Measurements from ENCODE around the gene EML1. TPM values are rescaled to one million over a fixed set of nuclear protein-coding genes. Genes with fewer than 3 reads are reported as not detected.

The EML1 gene
- total RNA-seq, 1 experiment from 2014 or later, result 2.5 TPM

DNA sequence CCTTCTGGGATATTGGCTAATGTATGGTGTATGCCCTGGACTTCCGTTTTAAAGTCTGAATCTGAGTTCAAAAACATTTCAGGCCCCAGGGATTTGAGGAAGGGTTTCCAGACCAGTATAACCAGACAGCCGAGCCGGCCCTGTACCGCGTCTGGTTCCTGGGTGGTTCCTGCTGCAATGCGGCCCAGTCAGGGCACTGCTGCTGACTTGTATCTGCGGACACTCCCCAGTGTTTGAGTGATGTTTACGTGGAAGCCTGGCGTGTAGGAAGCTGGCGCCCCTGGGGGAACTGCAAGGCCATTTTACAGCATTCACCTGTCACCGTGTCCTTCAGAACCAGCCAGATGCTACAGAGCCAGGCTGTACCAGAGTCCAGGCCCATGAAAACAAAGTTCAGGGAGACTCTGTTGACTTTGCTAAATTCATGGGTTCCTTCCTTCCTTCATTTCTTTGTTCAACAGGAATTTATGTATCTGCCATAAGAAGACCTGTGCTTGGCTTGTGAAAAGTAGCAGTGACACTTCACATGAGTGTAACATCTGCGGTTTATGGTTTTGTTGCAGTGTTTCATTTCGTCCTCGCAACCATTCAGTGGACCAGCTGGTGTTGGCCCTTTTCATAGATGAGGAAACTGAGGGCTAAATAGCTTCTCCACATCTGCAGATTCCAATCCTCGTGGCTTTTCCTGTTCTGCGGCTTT lies 16.8 kb downstream of the EML1 start:
- intact Hi-C loops (cut with micrococcal nuclease; ENCODE audit: unreplicated experiment), result no loop called here
- no peak overlapping the region for H3K4me3 Mint-ChIP-seq (ENCODE audit: low read depth, unreplicated experiment)
- no peaks in the 10 kb centered on the region for H3K9me3 Mint-ChIP-seq (ENCODE audit: low read depth, unreplicated experiment)
- peaks cover 42% of the 10 kb centered on the region for H3K27me3 Mint-ChIP-seq (ENCODE audit: unreplicated experiment)
- no peak overlapping the region for H3K27ac Mint-ChIP-seq (ENCODE audit: unreplicated experiment)
- no peak for DNase-seq
- CTCF ChIA-PET, result no interaction called here
- no peaks in the 10 kb centered on the region for H3K4me1 Mint-ChIP-seq (ENCODE audit: low read depth, unreplicated experiment)
- TF ChIP-seq, protein P1, sequence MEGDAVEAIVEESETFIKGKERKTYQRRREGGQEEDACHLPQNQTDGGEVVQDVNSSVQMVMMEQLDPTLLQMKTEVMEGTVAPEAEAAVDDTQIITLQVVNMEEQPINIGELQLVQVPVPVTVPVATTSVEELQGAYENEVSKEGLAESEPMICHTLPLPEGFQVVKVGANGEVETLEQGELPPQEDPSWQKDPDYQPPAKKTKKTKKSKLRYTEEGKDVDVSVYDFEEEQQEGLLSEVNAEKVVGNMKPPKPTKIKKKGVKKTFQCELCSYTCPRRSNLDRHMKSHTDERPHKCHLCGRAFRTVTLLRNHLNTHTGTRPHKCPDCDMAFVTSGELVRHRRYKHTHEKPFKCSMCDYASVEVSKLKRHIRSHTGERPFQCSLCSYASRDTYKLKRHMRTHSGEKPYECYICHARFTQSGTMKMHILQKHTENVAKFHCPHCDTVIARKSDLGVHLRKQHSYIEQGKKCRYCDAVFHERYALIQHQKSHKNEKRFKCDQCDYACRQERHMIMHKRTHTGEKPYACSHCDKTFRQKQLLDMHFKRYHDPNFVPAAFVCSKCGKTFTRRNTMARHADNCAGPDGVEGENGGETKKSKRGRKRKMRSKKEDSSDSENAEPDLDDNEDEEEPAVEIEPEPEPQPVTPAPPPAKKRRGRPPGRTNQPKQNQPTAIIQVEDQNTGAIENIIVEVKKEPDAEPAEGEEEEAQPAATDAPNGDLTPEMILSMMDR (IDR thresholded peaks at IDR 0.05; ENCODE audit: unreplicated experiment), result no peak
- H3K36me3 Mint-ChIP-seq (ENCODE audit: insufficient read depth, unreplicated experiment), result no peaks in the 10 kb centered on the region
- BruUV-seq (replicated peaks), result no TSS peak

DNA sequence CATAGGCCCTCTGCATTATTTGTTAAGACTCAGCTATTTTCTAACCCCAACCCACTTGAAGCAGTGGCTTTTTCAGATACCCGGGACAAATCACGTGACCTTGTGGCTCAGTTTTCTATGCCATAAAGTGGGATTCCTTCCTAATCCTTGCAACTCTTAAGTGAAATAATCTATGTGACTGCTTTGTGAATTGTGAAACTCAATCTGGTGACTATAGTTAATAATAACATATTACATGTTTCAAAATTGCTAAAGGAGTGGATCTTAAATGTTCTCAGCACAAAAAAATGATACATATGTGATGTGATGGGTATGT lies 17.3 kb downstream of the EML1 start:
- DNase-seq, result no peak
- Mint-ChIP-seq H3K36me3 (ENCODE audit: insufficient read depth, unreplicated experiment) (no peaks in the 10 kb centered on the region), H3K4me1 (ENCODE audit: low read depth, unreplicated experiment) (no peaks in the 10 kb centered on the region), H3K4me3 (ENCODE audit: low read depth, unreplicated experiment) (no peak overlapping the region), H3K27me3 (ENCODE audit: unreplicated experiment) (peaks cover 47% of the 10 kb centered on the region), H3K9me3 (ENCODE audit: low read depth, unreplicated experiment) (no peaks in the 10 kb centered on the region), H3K27ac (ENCODE audit: unreplicated experiment) (no peak overlapping the region)
- intact Hi-C loops (cut with micrococcal nuclease; ENCODE audit: unreplicated experiment), result no loop called here
- TF ChIP-seq, protein P1 (IDR thresholded peaks at IDR 0.05; ENCODE audit: unreplicated experiment), result no peak
- CTCF ChIA-PET, result no interaction called here
- no TSS peak for BruUV-seq (replicated peaks)

DNA sequence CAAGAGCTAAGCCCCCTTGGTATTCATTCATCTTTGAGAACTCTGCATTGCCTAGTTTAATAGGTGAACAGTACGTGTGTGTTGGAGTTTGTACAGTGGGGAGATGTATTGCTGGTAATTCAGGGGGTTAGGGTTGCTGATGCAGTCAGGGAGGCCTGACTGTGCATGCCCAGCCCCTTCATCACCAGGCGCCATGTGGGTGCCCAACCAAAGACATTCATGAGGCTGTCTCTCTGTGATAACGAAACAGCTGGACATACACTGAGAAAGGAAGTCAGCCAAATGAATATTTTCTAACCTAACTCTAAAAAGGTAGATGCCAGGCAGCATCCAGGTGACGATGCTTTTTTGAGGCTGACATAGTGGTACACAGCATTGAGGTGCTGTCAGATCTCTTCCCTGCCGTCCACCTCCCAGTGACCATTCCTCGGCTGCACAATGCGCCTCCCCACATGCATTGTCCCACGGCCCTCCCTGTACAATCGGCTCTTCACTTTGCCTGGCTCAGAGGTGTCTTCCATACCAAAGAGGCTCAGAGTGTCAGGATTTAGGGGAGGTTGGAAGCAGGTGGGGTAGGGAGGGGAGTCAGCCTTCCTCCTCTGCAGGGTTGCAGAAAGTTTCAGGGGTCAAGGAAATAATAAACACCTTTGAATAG lies 19.0 kb downstream of the EML1 start:
- Mint-ChIP-seq H3K4me3 (ENCODE audit: low read depth, unreplicated experiment) (no peak overlapping the region), H3K4me1 (ENCODE audit: low read depth, unreplicated experiment) (no peaks in the 10 kb centered on the region), H3K27me3 (ENCODE audit: unreplicated experiment) (peaks cover 48% of the 10 kb centered on the region), H3K9me3 (ENCODE audit: low read depth, unreplicated experiment) (no peaks in the 10 kb centered on the region), H3K27ac (ENCODE audit: unreplicated experiment) (no peak overlapping the region), H3K36me3 (ENCODE audit: insufficient read depth, unreplicated experiment) (no peaks in the 10 kb centered on the region)
- CTCF ChIA-PET, result no interaction called here
- intact Hi-C loops (cut with micrococcal nuclease; ENCODE audit: unreplicated experiment), result no loop called here
- TF ChIP-seq, protein P1 (IDR thresholded peaks at IDR 0.05; ENCODE audit: unreplicated experiment), result no peak
- no TSS peak for BruUV-seq (replicated peaks)
- DNase-seq, result no peak

DNA sequence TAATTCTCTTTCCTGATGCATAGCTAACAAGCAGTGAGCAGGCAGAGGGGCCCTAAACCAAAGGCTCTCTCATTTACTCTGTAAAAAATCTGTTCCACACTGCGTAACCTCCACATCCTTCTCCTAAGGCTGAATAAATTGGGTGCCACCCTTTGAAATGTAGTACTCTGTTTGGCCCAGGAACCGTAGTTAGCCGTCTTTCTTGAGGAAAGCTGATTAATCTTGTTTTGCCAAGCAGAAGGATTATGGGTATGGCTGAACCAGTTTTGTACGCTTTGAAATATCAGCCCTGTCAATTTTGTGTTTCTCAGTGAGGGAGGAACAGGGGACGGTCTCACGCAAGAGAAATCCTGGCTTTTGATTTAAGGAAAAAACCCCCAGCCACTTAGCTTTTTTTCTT lies 19.7 kb downstream of the EML1 start:
- TF ChIP-seq, protein P1 (IDR thresholded peaks at IDR 0.05; ENCODE audit: unreplicated experiment), result no peak
- H3K27me3 Mint-ChIP-seq (ENCODE audit: unreplicated experiment), result peaks cover 55% of the 10 kb centered on the region
- DNase-seq, result no peak
- intact Hi-C loops (cut with micrococcal nuclease; ENCODE audit: unreplicated experiment), result no loop called here
- no peak overlapping the region for H3K4me3 Mint-ChIP-seq (ENCODE audit: low read depth, unreplicated experiment)
- H3K36me3 Mint-ChIP-seq (ENCODE audit: insufficient read depth, unreplicated experiment), result no peaks in the 10 kb centered on the region
- no peaks in the 10 kb centered on the region for H3K9me3 Mint-ChIP-seq (ENCODE audit: low read depth, unreplicated experiment)
- no peak overlapping the region for H3K27ac Mint-ChIP-seq (ENCODE audit: unreplicated experiment)
- no peaks in the 10 kb centered on the region for H3K4me1 Mint-ChIP-seq (ENCODE audit: low read depth, unreplicated experiment)
- BruUV-seq (replicated peaks), result no TSS peak
- CTCF ChIA-PET, result no interaction called here

Data from Calu3 (cell line).